HK-2 (cell line): Measurements from ENCODE around the gene GON7.
"Not testable (repeated sequence)": the region's sequence is repeated elsewhere in the genome, so short reads cannot be mapped to it uniquely, and the experiment has no call there.

ENCODE experiments used
- DNase-seq: peaks from one replicate; pipeline ENCODE4 v3.0.0-alpha.2; 2018; ENCODE audit not compliant: unreplicated experiment

The GON7 gene

DNA sequence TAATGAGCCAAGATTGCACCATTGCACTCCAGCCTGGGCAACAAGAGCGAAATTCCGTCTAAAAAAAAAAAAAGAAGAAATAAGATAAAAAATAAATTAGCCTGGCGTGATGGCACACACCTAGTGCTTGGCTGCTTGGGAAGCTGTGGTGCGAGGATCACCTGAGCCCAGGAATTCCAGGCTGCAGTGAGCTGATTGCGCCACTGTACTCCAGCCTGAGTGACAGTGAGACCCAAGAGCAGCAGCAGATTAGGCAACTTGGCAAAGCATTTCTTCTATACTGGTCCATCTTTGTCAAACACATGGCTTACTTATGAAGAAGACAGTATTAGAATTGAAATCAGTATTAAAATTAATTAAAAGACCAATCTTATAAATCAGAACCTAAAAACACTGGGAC lies 6.3 kb downstream of the GON7 start:
- no peak for DNase-seq

DNA sequence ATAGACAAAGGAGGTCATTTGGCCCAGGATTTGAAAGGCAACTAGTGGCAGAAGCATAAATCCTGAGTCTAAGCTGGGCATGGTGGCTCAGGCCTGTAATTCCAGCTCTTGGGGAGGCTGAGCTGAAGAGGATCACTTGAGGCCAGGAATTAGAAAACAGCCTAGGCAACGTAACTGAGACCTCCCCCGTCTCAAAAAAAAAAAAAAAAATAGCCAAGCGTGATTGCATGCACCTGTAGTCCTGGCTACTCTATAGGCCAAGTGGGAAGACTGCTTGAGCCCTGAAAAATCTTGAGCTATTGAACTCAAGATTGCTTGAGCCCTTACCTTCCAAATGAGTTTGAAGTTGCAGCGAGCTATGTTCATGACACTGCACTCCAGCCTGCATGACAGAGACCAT lies 7.8 kb downstream of the GON7 start:
- no peak for DNase-seq

DNA sequence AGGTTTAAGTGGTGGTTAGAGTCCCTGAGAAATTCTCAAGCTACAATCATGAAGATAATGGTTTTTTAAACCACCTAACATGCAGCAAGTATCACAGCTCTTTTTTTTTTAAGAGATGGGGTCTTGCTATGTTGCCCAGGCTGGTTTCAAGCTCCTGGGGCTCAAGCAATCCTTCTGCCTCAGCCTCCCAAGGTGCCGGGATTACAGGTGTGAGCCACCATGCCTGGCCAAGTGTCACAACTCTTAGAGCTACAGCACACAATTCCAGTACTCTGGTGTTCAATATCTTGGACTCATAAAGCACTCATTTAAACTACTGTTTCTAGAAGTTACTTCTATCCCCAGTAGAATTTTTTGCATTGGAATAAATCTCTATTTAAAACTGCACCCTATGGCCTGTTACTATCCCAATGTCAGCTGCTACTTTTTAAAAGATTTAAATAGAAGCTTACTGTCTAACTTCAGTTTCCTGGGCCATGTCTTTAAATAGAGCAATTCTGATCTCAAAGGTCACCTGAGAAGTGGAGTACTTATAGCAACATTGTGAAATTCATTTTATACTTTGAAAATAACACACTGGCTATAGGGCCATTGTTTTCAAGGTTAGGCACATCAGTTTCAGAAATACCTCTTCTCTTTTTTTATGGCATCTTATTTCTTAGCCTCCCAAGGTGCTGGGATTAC lies 11.4 kb downstream of the GON7 start:
- DNase-seq: no peak

DNA sequence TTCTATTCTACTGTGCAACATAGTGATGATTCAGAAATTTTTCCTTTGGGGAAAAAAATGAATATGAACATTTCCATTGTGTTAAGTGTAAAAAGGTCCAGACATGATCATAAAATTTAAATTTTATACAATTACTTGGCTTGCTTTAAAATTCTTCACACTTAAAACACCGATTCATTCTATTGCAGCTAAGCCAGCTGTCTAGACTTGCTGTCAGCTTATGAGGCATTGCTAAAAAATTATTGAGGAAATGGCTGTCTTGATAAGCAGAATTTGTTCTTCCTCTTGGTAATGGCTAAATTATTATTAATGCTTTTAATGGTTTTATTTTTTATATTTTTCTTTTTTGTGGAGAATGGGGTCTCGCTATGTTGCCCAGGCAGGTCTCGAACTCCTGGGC lies 19.9 kb downstream of the GON7 start:
- no peak for DNase-seq

DNA sequence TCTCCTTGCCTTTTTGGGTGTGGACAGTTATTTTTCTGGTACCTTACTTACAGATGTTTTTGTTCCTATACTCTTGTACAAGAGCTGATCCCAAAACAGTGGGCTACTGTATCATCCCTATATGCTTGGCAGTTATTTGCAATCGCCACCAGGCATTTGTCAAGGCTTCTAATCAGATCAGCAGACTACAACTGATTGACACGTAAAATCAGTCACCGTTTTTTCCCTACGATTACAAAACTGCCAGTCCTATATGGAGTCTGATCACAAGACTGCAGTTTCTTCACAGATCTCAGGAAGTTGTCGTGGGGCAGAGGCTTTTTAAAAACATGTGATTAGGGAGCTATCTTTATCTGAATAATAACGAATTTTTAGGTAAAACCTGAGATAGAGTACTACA lies 20.4 kb downstream of the GON7 start:
- DNase-seq: no peak

DNA sequence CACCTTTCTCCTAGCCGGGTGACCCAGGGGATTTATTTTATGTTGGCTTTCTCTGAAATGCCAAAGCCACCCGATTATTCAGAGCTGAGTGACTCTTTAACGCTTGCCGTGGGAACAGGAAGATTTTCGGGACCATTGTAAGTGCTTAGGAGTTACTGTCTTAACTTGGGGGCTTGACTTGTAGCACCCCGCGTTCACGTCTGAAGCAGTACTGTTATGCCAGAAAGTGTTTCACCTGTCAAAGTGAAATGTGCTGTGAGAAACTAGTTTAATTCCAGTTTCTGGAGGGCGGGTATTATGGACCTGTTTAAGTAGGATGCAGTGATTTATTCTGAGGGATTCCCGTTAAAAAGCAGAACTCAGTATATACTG lies 21.5 kb downstream of the GON7 start:
- DNase-seq: no peak

DNA sequence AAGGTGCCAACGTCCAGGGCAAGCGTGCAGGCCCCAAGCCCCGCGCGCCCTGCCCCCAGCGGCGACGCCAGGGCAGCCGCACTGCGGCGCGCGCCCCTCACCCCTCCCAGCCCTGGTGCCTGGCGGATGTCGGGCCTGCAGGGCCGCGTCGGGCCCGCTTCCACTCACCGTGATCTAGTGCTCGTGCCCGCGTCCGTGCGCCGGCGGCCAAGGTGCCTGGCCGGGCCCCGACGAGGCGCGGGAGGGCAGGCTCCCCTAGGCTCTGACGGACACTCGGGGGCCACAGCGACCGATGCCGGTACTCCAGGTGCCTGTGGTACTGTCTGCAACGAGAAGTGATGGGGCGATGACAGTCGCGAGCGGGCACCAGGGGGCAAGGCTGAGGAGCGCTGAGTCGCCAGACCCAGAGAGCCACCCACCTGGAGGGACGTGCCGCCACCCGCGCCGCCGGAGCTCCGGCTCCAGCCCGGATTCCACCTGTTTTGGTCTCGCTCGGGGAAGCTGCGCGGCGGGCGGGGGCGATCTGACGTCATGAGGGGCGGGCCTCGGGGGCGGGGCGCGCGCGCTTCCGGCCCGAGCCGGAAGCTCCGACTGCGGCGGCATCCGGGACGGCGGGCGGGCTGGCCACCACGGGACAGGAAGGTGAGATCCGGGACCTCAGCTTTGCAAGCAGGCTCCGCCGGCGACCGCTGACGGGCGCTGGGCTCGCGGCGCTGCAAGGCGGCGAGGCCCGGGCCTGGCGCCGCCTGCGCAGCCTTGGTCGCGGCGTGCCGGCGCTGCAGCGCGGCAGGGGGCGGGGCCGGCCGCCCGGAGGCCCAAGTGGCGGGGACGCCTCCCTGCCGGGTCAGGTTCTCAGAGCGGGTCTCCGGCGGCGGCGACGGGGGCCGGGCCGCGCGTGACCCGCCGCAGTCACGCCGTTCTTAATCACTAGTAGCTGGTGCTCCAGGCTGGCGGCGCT lies 22.2 kb downstream of the GON7 start, which contains the start of the genes LYSET and MOAP1:
Gene LYSET (plus strand): TSS at position 927 of the 958 bp plus-strand sequence. CDS start 89 bp downstream, outside the sequence.
Gene MOAP1 (minus strand): TSS at position 507 of the 958 bp plus-strand sequence. CDS start 655 bp downstream, outside the sequence.
- peak; percentile 89 for DNase-seq

DNA sequence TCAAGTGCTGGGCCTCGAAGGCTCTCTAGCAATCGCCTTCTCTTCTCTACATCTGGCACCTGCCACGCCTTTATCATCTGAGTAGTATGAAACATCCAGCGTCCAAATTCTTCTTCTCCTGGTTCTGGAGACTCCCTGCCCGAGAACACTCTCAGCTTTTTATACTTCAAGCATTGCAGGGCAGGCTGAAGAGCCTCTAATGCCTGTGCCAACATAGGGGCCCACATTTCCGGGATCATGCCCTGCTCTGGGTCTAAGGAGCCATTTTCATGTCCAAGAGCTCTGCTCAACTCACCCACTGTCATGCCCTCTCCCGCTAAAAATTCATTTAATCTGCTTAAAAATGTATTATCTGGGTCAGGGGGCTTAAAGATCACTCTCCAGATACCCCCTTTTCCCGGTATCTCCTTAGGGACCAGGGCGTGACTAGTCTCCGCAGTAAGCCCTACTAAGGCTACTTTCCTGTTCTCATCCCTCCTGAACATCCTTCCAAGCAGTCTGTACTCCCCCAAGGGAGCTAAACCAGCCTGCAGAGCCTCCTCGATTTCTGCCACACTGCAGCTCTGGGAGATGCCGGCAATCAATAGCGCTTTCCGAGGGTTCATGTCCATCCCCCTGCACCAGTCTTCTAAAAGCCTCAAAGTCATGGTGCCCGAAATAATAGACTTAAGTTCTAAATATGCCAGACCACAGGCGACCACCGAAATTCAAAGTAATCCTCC lies 23.1 kb downstream of the GON7 start:
- DNase-seq: no peak

DNA sequence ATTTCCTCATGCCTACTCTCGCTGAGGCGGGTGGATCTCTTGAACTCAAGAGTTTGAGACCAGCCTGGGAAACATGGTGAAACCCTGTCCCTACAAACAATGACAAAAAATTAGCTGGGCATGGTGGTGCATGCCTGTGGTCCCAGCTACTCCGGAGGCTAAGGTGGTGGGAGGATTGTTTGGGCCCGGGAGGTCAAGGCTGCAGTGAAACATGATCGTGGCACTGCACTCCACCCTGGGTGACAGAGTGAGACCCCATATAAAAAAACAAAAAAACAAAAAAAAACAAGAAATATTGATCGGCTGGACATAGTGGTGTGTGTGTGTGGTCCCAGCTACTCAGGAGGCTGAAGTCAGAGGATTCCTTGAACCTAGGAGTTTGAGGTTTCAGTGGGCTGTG lies 31.4 kb downstream of the GON7 start:
- no peak for DNase-seq

DNA sequence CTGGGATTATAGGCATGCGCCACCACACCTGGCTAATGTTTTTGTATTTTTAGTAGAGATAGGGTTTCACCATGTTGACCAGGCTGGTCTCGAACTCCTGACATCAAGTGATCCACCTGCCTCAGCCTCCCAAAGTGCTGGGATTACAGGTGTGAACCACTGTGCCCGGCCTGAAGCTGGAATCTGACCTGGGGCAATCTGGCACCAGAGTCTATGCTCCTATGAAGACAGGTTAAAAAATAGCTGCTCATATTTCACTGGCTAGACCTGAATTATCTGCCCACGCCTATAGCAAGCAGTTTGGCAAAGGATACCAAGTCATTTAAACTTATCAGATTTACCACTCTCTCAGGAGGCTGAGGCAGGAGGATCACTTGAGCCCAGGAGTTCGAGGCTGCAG lies 32.1 kb downstream of the GON7 start:
- not testable (repeated sequence) for DNase-seq

DNA sequence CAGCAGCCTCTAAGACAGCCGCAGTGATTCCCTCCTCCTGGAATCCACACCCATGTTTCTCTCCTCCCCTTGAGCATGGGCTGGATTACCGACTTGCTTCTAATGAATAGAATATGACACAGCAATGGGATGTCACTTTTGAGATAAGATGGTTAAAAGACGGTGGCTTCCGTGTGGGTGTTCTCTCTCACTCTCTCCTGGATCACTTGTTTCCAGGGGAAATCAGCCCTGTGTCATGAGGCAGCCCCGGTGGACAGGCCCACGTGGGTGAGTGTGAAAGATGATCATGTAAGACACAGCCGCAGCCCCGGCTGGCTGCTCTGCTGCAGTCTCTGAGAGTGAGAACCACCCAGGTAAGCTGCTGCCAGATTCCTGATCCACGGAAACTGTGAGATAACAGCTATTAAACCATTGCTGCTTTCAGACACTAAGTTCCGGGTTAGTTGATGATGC lies 32.9 kb downstream of the GON7 start:
- no peak for DNase-seq

DNA sequence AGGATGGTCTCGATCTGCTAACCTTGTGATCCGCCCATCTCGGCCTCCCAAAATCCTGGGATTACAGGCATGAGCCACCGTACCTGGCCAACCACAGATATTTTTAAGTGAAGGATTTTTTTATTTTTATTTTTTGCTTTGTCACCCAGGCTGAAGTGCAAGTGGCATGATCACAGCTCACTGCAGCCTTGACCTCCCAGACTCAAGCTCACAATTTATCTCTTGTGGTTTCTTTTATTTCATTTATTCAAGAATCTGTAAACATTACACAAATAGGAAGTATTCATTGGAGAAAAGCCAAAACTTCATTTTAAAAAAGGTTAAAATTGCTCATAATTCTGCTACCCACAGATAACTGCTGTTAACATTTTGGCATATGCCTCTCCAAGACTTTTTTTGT lies 35.5 kb downstream of the GON7 start:
- no peak for DNase-seq

DNA sequence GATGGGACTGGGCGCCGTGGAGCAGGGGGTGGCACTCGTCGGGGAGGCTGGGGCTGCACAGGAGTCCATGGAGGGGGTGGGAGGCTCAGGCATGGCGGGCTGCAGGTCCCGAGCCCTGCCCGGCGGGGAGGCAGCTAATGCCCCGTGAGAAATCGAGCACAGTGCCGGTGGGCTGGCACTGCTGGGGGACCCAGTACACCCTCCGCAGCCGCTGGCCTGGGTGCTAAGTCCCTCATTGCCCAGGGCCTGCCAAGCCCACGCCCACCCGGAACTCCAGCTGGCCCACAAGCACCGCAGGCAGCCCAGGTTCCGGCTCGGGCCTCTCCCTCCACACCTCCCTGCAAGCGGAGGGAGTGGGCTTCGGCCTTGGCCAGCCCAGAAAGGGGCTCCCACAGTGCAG lies 36.7 kb downstream of the GON7 start:
- not testable (repeated sequence) for DNase-seq

DNA sequence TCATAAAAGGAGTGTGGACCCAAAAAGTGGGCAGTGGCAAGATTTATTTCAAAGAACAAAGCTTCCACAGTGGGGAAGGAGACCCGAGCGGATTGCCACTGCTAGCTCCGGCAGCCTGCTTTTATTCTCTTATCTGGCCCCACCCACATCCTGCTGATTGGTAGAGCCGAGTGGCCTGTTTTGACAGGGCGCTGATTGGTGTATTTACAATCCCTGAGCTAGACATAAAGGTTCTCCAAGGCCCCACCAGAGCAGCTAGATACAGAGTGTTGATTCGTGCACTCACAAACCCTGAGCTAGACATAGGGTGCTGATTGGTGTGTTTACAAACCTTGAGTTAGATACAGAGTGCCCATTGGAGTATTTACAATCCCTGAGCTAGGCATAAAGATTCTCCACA lies 37.2 kb downstream of the GON7 start:
- DNase-seq: not testable (repeated sequence)

DNA sequence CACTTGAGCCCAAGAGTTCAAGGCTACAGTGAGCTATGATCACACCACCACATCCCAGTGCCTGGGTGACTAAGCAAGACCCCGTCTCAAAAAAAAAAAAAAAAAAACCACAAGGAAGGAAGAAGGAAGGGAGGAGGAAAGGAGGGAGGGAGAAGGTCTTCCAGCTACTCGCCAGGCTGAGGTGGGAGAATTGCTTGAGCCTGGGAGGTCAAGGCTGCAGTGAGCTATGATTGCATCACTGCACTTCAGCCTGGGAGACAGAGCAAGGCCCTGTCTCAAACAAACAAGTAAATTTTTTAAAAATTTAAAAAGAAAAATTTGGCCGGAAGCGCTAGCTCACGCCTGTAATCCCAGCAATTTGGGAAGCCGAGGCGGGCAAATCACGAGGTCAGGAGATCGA lies 38.3 kb downstream of the GON7 start:
- not testable (repeated sequence) for DNase-seq

DNA sequence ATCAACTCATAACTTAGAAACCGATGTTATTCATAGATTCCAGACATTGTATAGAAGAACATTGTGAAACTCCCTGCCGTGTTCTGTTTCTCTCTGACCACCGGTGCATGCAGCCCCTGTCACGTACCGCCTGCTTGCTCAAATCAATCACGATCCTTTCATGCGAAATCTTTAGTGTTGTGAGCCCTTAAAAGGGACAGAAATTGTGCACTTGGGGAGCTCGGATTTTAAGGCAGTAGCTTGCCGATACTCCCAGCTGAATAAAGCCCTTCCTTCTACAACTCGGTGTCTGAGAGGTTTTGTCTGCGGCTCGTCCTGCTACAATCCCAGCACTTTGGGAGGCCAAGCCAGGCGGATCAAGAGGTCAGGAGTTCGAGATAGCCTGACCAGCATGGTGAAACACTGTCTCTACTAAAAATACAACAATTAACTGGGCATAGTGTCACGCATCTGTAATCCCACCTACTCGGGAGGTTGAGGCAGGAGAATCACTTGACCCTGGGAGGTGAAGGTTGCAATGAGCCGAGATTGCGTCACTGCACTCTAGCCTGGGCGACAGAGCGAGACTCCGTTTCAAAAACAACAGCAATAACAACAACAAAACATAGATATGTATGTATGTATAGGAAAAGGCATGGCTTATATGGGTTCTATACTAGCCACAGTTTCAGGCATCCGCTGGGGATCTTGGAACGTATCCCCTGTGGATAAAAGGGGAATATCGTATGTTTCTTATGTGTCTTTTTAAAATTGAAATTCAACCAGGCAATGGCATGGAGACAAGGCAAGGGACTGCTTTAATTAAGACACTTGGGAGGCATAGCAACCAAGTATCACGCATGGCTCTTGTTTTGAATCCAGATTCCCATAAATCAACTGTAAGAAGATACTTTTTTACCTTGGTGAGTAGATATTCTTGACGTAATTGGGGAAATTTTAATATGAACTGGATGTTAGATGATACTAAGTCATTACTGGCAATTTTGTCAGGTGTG lies 41.3 kb downstream of the GON7 start:
- not testable (repeated sequence) for DNase-seq

DNA sequence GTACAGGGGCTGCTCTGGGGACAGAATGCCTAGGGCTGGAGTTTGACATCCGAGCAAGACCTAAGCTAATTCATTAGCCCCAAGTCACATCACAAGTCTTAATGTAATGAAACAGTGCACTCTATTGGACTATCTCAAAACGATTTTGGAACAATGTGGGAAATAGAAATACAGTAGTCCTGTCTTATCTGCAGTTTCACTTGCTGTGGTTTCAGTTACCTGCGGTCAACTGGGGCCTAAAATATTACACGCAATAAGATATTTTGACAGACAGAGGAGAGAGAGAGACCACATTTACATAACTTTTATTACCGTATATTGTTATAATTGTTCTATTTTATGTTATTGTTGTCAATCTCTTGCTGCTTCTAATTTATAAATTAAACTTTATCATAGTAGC lies 43.3 kb downstream of the GON7 start:
- DNase-seq: no peak

DNA sequence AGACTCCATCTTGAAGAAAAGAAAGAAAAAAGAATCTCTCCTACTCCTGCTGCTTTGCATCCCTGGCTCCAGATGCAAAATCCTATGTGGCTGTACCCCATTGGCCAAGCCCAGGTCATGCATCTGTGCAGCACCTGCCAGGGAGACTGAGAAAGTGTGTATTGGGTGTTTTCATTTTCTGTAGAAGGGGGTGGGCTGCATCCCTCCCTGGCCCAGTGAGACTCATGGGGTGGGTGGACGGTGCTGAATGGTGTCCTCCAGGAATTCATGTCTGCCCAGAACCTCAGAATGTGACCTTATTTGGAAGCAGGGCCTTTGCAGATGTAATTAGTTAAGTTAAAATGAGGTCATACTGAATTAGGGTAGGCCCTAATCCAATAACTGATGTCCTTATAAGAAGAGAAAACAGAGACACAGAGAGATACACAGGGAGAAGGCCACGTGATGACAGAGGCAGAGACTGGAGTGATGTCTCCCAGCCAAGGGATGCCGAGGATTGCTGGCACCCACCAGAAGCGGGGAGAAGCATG lies 45.4 kb downstream of the GON7 start:
- no peak for DNase-seq

DNA sequence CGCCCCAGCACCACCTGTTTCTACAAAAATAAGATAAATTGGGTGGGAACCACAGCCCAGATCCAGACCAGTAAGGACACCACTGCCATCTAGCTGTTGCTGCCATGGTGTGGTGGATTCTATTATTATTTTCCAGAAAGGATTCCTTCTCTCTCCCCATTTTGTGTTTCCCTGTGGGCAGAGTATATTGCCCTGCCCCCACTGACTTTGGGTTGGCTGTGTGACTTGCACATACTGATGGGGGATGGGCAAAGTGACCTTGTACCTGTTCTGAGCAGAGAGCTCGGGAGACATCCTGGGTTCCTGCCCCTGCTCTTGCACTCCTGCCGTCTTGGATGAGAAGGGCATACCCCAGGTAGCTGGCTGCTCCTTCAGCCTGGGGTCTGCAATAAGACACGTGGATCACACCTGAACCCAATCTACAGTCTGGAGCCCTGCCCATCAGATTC lies 46.5 kb downstream of the GON7 start:
- DNase-seq: no peak

DNA sequence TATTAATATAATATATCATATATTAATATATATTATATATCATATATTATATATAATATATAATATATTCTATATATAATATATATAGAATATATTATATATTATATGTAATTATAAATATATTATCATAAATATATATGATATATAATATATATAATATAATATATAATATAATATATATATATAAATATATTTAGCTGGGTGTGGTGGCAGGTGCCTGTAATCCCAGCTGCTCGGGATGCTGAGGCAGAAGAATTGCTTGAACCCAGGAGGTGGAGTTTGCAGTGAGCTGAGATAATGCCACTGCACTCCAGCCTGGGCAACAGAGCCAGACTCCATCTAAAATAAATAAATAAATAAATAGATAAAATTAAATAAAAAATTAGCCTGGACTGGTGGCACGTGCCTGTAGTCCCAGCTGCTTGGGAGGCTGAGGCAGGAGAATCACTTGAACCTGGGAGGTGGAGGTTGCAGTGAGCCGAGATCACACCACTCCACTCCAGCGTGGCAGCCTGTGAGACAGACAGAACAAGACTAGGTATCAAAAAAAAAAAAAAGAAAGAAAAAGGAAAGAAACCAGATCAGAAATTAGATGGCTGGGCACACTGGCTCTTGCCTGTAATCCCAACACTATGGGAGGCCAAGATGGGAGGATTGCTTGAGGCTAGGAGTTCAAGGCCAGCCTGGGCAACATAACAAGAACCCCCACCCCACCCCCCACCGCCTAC lies 47.1 kb downstream of the GON7 start:
- DNase-seq: not testable (repeated sequence)
